ENCODE results near the gene CPNE5.

DNA sequence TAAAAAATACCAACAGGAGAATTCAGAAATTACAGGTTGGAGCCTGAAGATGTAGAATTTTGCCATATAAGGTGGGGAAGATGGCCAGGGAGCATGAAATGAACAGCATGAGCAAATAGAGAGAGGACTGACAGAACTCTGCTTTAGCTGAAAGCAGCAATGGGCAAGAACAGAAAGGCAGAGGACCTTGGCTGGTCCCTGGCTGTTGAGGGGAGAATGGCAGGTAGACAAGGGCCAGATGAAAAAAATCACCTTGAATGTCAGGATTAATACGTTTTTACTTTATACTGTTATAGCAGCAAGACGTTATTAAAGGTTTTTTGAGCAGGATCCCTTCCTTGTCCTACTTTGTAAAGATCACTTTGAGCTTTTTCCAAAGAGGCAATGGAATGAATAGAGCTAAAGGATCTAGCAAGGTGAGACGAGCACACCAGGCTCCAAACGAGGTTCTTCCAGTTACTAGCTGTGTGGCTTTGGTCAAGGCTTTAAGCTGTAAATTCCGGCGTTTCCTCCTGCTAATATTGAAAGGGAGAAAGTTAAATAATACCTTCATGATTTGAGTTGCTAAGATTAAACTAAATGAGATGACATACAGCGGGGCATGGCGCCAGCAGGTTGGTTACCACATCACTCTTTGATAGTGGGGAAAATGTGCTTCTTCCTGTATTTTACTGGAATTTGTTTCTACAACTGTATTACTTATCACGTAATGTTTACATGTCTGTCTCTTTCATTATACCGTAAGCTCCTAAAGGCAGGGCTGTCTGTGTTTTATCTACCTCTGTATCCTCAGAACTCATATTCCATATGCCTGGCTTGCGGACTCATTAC, 34.6 kb upstream of the CPNE5 start:
- TF ChIP-seq CTCF (IDR thresholded peaks at IDR 0.05) (no peak), POLR2A (IDR thresholded peaks at IDR 0.05) (no peak)

Data from uterus (tissue), 2 donors.